Activated CD8-positive, alpha-beta memory T cell treated with anti-CD3 and anti-CD28 coated beads, Interleukin-2, amount 10 ng/mL, durations not matched to agents 7 days and 5 days (primary cell): Measurements from ENCODE around the gene NSUN5. TPM values are rescaled to one million over a fixed set of nuclear protein-coding genes. Genes with fewer than 3 reads are reported as not detected.
"Not testable (repeated sequence)": the region's sequence is repeated elsewhere in the genome, so short reads cannot be mapped to it uniquely, and the experiment has no call there.

Experiments used
- ATAC-seq: fragments of 150-1000 bp; cut with Tn5 transposase; one replicate; pipeline ENCODE4 v1.10.0; 2021; ENCODE audit warnings: moderate library complexity
- CTCF ChIA-PET: fragments of 350-600 bp; sonication (Branson Sonifier 250); formaldehyde crosslinking; loops from one replicate; lab custom pipeline; 2021; ENCODE audit warnings: antibody characterized with exemption; lab: Charles Lee
- DNase-seq: peaks from one replicate; pipeline ENCODE4 v3.0.0-alpha.2; 2020
- H3K27ac Mint-ChIP-seq: one replicate; pipeline ENCODE4 v1.8.0; 2021; ENCODE audit warnings: mild to moderate bottlenecking, mixed read lengths
- H3K27me3 Mint-ChIP-seq: one replicate; pipeline ENCODE4 v1.8.0; 2021; ENCODE audit warnings: mixed read lengths
- H3K36me3 Mint-ChIP-seq: one replicate; pipeline ENCODE4 v1.8.0; 2021; ENCODE audit warnings: mild to moderate bottlenecking, mixed read lengths
- H3K4me1 Mint-ChIP-seq: one replicate; pipeline ENCODE4 v1.8.0; 2021; ENCODE audit warnings: mixed read lengths
- H3K4me3 Mint-ChIP-seq: one replicate; pipeline ENCODE4 v1.8.0; 2021; ENCODE audit warnings: mild to moderate bottlenecking, moderate library complexity, mixed read lengths
- H3K9me3 Mint-ChIP-seq: one replicate; pipeline ENCODE4 v1.8.0; 2022; ENCODE audit warnings: low read depth, mixed read lengths
- total RNA-seq, 2 experiments: library from RNA; stranded (reverse); gene quantifications; one replicate each; pipeline ENCODE4 v1.2.3, GENCODE V29; 2021

Gene NSUN5
- total RNA-seq, 2 experiments from 2014 or later, result 53.6 to 58.6 TPM

- H3K9me3 Mint-ChIP-seq, DNase-seq, H3K4me3 Mint-ChIP-seq, H3K27me3 Mint-ChIP-seq, H3K27ac Mint-ChIP-seq, H3K36me3 Mint-ChIP-seq, H3K4me1 Mint-ChIP-seq, CTCF ChIA-PET: not testable (repeated sequence)
- ATAC-seq, result peak; percentile 20
Measured at GRCh38 chr7:73301108-73301507, 7.5 kb downstream of the NSUN5 start.

GRCh38 chr7:73299812-73300211 lies 8.8 kb downstream of the NSUN5 start:
- H3K27ac Mint-ChIP-seq, H3K9me3 Mint-ChIP-seq, H3K27me3 Mint-ChIP-seq, H3K4me1 Mint-ChIP-seq, ATAC-seq, CTCF ChIA-PET, H3K4me3 Mint-ChIP-seq, DNase-seq, H3K36me3 Mint-ChIP-seq: not testable (repeated sequence)

- H3K27me3 Mint-ChIP-seq, H3K4me1 Mint-ChIP-seq, H3K27ac Mint-ChIP-seq, CTCF ChIA-PET, H3K9me3 Mint-ChIP-seq, H3K4me3 Mint-ChIP-seq, ATAC-seq, DNase-seq, H3K36me3 Mint-ChIP-seq: not testable (repeated sequence)
Measured at GRCh38 chr7:73297706-73298105, 10.9 kb downstream of the NSUN5 start.

- H3K4me3 Mint-ChIP-seq, H3K36me3 Mint-ChIP-seq, DNase-seq, H3K4me1 Mint-ChIP-seq, H3K27ac Mint-ChIP-seq, CTCF ChIA-PET, H3K9me3 Mint-ChIP-seq, ATAC-seq, H3K27me3 Mint-ChIP-seq: not testable (repeated sequence)
Measured at GRCh38 chr7:73297235-73297634, 11.4 kb downstream of the NSUN5 start.

- ATAC-seq, CTCF ChIA-PET, H3K36me3 Mint-ChIP-seq, H3K4me3 Mint-ChIP-seq, DNase-seq, H3K27ac Mint-ChIP-seq, H3K27me3 Mint-ChIP-seq, H3K4me1 Mint-ChIP-seq, H3K9me3 Mint-ChIP-seq: not testable (repeated sequence)
Measured at GRCh38 chr7:73277210-73277609, 31.4 kb downstream of the NSUN5 start.

GRCh38 chr7:73267813-73268212 lies 40.8 kb downstream of the NSUN5 start:
- H3K9me3 Mint-ChIP-seq, ATAC-seq, CTCF ChIA-PET, DNase-seq, H3K4me3 Mint-ChIP-seq, H3K27ac Mint-ChIP-seq, H3K27me3 Mint-ChIP-seq, H3K36me3 Mint-ChIP-seq, H3K4me1 Mint-ChIP-seq: not testable (repeated sequence)

GRCh38 chr7:73266719-73267368 lies 41.8 kb downstream of the NSUN5 start:
- H3K27ac Mint-ChIP-seq, CTCF ChIA-PET, DNase-seq, H3K9me3 Mint-ChIP-seq, H3K4me1 Mint-ChIP-seq, H3K36me3 Mint-ChIP-seq, H3K27me3 Mint-ChIP-seq, H3K4me3 Mint-ChIP-seq: not testable (repeated sequence)
- peak; percentile 72 for ATAC-seq

GRCh38 chr7:73262416-73262815 lies 46.2 kb downstream of the NSUN5 start:
- DNase-seq, CTCF ChIA-PET, H3K4me1 Mint-ChIP-seq, H3K4me3 Mint-ChIP-seq, H3K36me3 Mint-ChIP-seq, H3K27me3 Mint-ChIP-seq, H3K9me3 Mint-ChIP-seq, ATAC-seq, H3K27ac Mint-ChIP-seq: not testable (repeated sequence)

Other genes starting within 250 kb of the NSUN5 start
- not detected for gene SPDYE9, start 222.8 kb downstream of the NSUN5 start, total RNA-seq
- not detected for gene TRIM50, start 19.3 kb upstream of the NSUN5 start, total RNA-seq
- gene FKBP6, start 19.3 kb upstream of the NSUN5 start, total RNA-seq, result not detected
- not detected for gene FZD9, start 125.0 kb upstream of the NSUN5 start, total RNA-seq
- 100 to 1,000 TPM; 112 to 129 TPM for gene BAZ1B, start 213.5 kb upstream of the NSUN5 start, total RNA-seq
- gene BCL7B, start 248.9 kb upstream of the NSUN5 start, total RNA-seq, result 10 to 100 TPM; 74.9 to 87.0 TPM